ENCODE results near the gene AREL1.
A peak's percentile ranks its signal among the peaks of the same experiment; 100 is the strongest.

Gene AREL1

GRCh38 chr14:74630881-74631690 lies 81.8 kb downstream of the AREL1 start:
- DNase-seq = no peak

DNA sequence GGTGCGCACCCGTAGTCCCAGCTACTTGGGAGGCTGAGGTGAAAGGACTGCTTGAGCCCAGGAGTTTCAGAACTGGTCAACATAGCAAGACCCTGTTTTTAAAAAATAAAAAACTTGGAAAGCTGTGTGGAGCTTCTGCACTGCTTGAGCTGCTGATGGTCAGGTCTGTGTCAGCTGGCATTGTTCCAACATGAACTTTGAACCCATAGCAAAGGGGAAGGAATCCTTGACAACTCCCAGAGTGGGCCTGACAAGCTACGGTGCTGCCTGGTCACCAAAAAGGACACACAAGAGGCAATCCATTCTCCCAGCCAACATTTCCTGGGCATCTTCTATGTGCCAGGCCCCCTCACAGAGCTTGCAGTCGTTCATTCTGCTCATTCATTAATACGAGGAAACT lies 84.5 kb downstream of the AREL1 start:
- DNase-seq = no peak

- no peak for DNase-seq
Observed at GRCh38 chr14:74627076-74627475, 85.8 kb downstream of the AREL1 start.

- no peak for DNase-seq
Observed at GRCh38 chr14:74622257-74622656, 90.6 kb downstream of the AREL1 start.

DNA sequence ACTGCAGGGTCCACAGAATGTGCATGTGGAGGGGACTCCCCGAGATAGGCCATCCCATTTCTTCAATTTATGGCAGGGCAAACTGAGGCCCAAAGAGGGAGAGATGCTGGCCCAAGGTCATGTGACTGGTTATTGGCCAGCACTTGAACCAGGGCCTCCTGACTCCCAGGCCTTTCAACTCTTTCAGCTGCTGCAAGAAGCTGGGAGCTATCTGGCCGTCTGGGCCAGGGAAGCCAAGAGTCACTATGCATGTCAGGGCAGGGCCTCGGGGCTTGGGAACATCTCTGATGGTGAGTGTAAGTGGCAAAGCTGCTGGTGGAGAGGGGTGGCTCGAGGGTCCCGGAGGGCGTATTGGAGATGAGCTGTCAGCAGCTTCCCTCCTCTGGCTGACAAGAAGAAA lies 91.3 kb downstream of the AREL1 start:
- no peak for DNase-seq

DNA sequence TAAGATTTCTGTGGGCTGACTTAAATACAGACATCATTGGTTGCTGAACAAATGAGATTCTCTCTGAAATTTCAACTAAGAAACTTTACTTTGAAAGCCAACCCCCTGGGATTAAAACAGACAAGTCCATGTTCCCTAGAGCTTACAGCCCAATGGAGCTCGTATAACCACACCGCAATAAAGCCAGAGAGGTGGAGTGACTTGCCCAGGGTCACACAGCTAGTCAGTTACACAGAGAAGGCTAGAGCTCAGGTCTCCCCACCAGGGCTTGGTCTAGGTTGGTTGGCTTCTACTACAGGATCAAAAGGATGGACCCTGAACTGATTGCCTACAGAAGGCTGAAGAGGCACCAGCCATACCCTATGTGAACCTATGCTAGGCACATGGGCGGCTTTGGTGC lies 92.0 kb downstream of the AREL1 start:
- DNase-seq = no peak

- peak; percentile 36 for DNase-seq
Observed at GRCh38 chr14:74620497-74620921, 92.4 kb downstream of the AREL1 start.

DNA sequence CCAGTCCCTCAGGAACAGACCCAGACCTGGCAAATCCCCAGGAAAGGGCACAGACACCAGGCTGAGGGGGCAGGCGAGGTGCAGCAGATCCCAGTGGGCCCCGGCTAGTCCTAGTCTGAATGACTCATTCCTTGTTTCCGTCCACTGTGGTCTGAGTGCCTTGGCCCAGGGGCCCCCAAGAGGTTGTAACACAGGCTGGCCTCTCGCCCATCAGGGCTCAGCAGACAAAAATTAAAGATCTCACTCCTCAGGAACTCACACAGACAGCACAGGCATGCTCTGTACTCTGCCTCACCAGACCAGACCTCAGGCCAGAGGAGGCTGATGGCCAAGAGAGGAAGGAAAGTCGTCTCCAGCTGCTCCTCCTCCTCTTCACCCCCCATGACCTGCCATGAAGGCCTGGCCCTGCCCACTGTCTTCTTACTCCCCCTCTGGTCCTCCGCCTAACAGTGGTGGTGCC lies 93.2 kb downstream of the AREL1 start:
- DNase-seq = no peak

- peak; percentile 68 for DNase-seq
Observed at GRCh38 chr14:74618078-74618952, 94.6 kb downstream of the AREL1 start.

- no peak for DNase-seq
Observed at GRCh38 chr14:74616996-74617700, 95.7 kb downstream of the AREL1 start.

DNA sequence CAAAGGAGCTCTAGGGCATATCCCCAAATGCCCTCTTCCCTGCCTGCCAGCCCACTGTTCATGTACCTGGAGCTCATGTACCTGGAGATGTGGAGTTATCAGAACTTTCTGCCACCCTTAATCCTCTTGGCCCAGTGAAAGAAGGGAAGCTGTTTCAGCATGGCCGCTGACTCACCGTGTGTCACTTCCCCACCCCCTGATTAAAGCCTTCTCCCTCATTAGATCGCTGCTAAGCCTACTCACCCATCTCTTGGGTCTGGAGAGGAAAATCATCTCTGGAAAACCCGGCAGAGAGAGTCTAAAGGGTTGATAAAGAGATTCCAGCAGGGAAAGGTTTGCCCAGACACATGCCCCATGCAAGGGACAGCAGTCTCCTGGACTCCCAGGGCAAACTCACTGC lies 96.4 kb downstream of the AREL1 start:
- peak; percentile 31 for DNase-seq

GRCh38 chr14:74615735-74616134 lies 97.1 kb downstream of the AREL1 start:
- no peak for DNase-seq

- DNase-seq = no peak
Observed at GRCh38 chr14:74614508-74615495, 98.1 kb downstream of the AREL1 start.

- DNase-seq = no peak
Observed at GRCh38 chr14:74613211-74613914, 99.5 kb downstream of the AREL1 start.

GRCh38 chr14:74612350-74613021 lies 100.4 kb downstream of the AREL1 start:
- DNase-seq = peak; percentile 83

DNA sequence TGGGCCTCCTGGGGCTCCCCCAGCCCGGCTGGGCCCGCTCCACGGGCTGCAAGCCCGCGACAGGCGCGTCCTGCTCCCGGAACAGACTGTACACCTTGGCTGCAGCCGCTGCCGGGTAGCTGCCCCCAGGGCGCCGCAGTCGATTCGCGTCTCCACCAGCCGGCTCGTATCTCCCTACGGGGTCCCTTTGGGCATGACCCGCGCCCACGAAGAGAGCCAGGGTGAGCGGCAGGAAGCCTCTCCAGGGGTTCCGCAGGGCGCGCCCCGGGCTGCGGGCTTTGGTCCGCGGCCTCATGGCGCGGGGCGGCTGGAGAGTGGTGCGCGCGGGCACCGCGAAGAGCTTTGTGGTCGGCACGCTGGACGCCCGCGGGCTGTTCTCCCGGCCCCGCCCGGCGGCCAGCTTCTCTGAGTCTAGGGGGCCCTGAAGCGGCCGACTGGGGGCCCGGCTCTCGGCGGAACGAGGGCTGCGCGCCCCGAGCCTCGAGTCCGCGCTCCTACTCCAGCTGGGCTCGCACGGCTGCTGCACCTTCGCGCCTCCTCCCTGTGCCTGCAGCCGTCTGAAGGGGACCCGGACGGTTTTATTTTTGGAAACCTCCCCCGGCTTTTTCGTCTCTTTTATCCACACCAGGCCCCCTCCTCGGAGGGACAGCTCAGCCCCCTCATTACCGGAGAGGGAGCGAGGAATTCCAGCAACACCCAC lies 101.1 kb downstream of the AREL1 start, which contains the start of gene LTBP2:
Gene LTBP2 (minus strand): TSS at position 588 of the 700 bp plus-strand sequence. CDS start 293 bp downstream, at position 295.
- DNase-seq = peak; percentile 20

Data from activated naive CD4-positive, alpha-beta T cell treated with Interleukin-2 at 50 U/mL for 16 hours (primary cell).